ENCODE measurements around the gene CPXM2. TPM values are rescaled to one million over a fixed set of nuclear protein-coding genes. Genes with fewer than 3 reads are reported as not detected.

CPXM2 gene
- total RNA-seq, 8 experiments from 2014 or later, result 0.05 to 4.6 (median 0.38) TPM; not detected in 1

DNA sequence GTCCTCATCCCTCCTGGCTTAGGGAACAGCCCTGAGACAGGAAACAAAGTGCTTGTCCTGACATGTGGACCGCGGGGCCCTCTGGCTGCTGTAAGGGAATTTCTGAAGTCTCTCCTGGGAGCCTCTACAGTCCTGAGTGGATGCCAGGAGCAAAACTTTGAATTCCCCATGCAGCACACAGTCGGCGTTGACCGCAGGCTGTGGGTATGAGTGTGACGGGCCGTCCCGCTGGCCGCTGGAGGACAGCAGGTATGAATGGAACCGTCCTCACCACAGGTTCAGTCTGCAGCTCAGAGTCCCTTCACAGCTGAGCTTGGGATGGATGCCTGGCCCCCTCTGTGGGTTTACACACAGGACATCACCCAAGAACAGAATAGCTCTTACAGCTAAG lies 130.6 kb downstream of the CPXM2 start:
- ATAC-seq (replicated peaks in 6 of 8), result no peak
- 74 to 100% (median 90%) methylated on average over 1 to 4 of the region's 10 CpGs; no CpG with 5 or more reads in 7 of the 10 experiments for WGBS, 10 experiments

DNA sequence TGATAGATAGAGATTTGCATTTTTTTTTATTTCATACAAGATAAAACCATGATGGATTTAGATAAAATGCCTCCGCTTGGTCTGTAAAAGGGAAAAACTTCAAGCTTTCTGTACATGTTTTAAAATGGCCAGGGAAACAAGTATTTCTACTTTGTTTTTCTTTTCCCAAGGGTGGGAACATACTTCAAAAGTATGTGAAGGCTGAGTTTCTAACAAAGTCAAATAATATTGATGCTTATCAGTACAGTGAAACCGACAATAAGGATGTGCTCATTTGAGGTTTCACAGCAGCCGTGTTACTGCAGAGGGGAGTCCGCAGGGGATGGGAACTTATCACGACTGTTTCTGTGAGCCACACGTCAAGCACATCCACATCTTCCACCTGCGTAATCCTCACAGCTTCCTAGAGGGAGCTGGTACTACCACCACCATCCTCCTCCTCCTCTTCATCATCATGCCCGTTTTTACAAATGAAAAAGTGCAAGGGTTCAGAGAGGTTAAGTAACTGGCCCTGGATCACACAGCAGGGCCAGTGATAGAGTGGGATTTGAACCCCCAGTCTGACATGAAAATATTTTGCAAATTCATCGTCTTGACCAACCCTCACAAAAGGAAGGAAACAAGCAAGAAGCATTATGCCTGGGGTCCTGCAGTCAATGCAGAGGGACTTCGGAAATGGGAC lies 131.1 kb downstream of the CPXM2 start:
- WGBS, 10 experiments, result 50 to 100% (median 78%) methylated on average over 1 to 7 of the region's 10 CpGs
- in situ Hi-C loops (cut with MboI; ENCODE audit: low pct_unique_long_range_greater_than_20kb in 2 of 9, low sequenced_read_pairs in 9 of 9, unreplicated experiment in 9 of 9), result no loop called here
- Histone ChIP-seq H3K27ac (no peak overlapping the region), H3K4me3 (no peak overlapping the region), H3K4me1 (replicated peaks in 1 of 2) (peaks cover 8 to 19% of the 10 kb centered on the region in 2 donors)
- no peak for ATAC-seq (replicated peaks in 6 of 8)

More for the DNA sequence above, 130.6 kb downstream of the CPXM2 start:
- in situ Hi-C loops (cut with MboI; ENCODE audit: low pct_unique_long_range_greater_than_20kb in 2 of 9, low sequenced_read_pairs in 9 of 9, unreplicated experiment in 9 of 9), result no loop called here
- H3K27ac ChIP-seq, result no peak overlapping the region
- no peak overlapping the region for H3K4me3 ChIP-seq
- H3K4me1 ChIP-seq (replicated peaks in 1 of 2), result peaks cover 8 to 19% of the 10 kb centered on the region in 2 donors

DNA sequence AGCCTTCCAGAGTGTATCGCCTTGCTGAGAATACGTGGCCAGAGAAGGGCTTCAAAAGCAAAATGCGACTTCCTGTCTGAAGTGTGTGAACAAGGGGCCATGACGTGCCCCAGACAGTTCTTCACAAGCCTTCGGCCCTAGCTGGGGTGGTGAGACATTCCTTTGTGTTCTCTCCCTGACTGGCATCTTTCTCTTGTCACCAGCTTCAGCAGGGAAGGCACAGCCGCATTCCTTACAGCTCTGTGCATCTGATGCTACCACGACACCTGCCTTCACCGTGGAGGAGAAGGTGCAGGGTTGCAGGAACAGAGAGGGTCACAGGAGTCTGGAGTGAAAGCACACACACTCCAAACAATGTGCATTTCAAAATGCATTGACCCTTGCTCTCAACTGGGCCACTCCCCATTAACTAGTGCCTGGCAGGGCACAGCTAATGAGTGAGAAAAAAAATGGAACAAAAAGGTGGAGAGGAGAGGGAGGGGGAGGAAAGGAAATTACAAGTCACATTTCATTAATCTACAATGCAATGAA lies 132.0 kb downstream of the CPXM2 start:
- peak in 5 of 8 experiments; percentile 69 to 92 (median 89) for ATAC-seq (replicated peaks in 6 of 8)
- Histone ChIP-seq H3K27ac (no peak overlapping the region), H3K4me1 (replicated peaks in 1 of 2) (peaks cover 8 to 19% of the 10 kb centered on the region in 2 donors), H3K4me3 (no peak overlapping the region)
- WGBS, 10 experiments, result 6 to 62% (median 43%) methylated on average over 2 to 8 of the region's 8 CpGs; no CpG with 5 or more reads in 2 of the 10 experiments
- in situ Hi-C loops (cut with MboI; ENCODE audit: low pct_unique_long_range_greater_than_20kb in 2 of 9, low sequenced_read_pairs in 9 of 9, unreplicated experiment in 9 of 9), result no loop called here

DNA sequence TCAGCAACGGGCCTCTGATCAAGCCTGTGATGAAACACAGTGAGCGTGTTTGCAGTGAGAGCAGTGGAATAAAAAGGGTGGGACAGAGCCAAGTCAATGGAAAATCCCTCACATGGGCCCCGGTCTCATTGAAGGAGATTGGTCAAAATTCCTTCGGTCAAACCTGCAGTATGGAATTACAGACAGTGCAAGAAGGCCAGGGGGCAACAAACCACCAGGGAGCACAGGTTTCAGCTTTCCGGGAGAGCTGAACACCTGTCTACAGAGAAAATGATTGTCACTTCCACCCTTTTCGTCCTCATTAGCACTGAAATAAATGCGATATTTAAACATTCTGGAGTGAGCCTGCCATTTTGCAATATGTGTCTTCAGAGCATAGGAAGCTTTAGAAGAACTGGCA lies 132.6 kb downstream of the CPXM2 start:
- no peak overlapping the region for H3K4me3 ChIP-seq
- ATAC-seq (replicated peaks in 6 of 8), result no peak
- H3K4me1 ChIP-seq (replicated peaks in 1 of 2), result peaks cover 8 to 21% of the 10 kb centered on the region in 2 donors
- 56 to 100% (median 85%) methylated on average over 1 to 5 of the region's 7 CpGs; no CpG with 5 or more reads in 2 of the 10 experiments for WGBS, 10 experiments
- in situ Hi-C loops (cut with MboI; ENCODE audit: low pct_unique_long_range_greater_than_20kb in 2 of 9, low sequenced_read_pairs in 9 of 9, unreplicated experiment in 9 of 9), result no loop called here
- H3K27ac ChIP-seq, result no peak overlapping the region

DNA sequence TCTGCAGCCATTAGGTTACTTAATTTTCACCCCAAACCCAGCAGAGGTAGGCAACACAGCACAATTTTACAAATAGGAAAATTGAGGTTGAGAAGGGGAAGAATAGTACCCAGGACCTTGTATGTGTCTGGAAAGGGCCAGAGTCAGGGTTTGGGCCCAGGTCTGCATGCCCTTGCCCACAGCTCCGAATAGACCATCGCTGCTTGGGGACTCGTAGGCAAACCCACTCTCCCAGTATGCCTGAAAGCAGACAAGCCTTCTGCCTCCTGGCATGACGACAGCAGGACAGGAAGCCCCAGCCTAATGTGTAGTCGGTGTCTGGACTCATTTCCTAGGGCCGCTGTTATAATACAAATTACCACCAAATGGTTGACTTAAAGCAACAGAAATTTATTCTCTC lies 133.8 kb downstream of the CPXM2 start:
- H3K4me3 ChIP-seq, result no peak overlapping the region
- H3K27ac ChIP-seq, result no peak overlapping the region
- 33 to 90% (median 50%) methylated on average over 2 to 4 of the region's 6 CpGs; no CpG with 5 or more reads in 5 of the 10 experiments for WGBS, 10 experiments
- peaks cover 8 to 25% of the 10 kb centered on the region in 2 donors for H3K4me1 ChIP-seq (replicated peaks in 1 of 2)
- in situ Hi-C loops (cut with MboI; ENCODE audit: low pct_unique_long_range_greater_than_20kb in 2 of 9, low sequenced_read_pairs in 9 of 9, unreplicated experiment in 9 of 9), result no loop called here
- ATAC-seq (replicated peaks in 6 of 8), result no peak

DNA sequence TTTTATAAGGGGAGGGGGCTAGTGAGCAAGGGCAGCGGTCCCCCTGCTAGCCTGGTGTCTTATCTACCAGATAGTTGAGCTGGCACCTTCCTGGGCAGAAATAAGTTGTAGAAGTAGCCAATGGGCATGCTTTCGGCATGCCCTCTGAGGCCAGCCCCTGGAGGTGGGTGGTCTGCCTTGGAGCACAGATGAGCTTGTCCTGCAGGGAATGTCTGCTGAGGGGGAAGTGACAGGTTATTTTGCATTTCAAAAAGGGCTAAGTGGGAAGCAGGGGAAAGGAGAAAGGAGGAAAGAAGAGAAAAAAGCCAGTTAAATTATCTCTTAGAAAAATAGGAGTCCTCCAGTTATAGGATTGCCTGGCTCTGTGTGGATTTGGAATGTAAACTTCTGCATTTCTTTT lies 136.5 kb downstream of the CPXM2 start:
- in situ Hi-C loops (cut with MboI; ENCODE audit: low pct_unique_long_range_greater_than_20kb in 2 of 9, low sequenced_read_pairs in 9 of 9, unreplicated experiment in 9 of 9), result no loop called here
- no peak for ATAC-seq (replicated peaks in 6 of 8)

DNA sequence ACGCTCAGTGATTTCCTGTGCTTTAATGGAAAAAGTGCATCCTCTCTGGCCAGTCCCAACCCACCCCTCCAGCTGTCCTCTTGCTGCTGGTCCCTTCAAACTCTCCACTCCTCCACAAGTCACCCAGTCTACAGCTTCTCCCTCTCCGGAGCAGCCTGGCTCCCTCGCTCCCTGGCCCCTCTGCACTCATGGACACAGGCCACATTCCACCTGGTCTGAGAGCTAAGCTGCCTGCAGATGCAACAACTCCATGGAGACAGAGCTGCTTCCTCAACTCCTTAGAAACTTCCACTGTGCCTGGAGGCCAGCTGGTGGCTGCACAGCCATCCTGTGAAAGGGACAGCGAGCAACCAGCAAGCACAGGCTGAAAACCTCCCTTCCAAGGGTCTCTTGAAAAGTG lies 137.5 kb downstream of the CPXM2 start:
- H3K27ac ChIP-seq, result no peak overlapping the region
- in situ Hi-C loops (cut with MboI; ENCODE audit: low pct_unique_long_range_greater_than_20kb in 2 of 9, low sequenced_read_pairs in 9 of 9, unreplicated experiment in 9 of 9), result no loop called here
- 50 to 100% (median 86%) methylated on average over 1 to 3 of the region's 4 CpGs for WGBS, 10 experiments
- H3K4me3 ChIP-seq, result no peak overlapping the region
- ATAC-seq (replicated peaks in 6 of 8), result peak in 1 of 8 experiments; percentile 84
- peaks cover 5 to 19% of the 10 kb centered on the region in 2 donors for H3K4me1 ChIP-seq (replicated peaks in 1 of 2)

More for the DNA sequence above, 136.5 kb downstream of the CPXM2 start:
- 40 to 100% (median 80%) methylated on average over 1 of the region's 2 CpGs; no CpG with 5 or more reads in 7 of the 10 experiments for WGBS, 10 experiments
- H3K4me3 ChIP-seq, result no peak overlapping the region
- no peak overlapping the region for H3K27ac ChIP-seq
- peaks cover 11 to 25% of the 10 kb centered on the region in 2 donors for H3K4me1 ChIP-seq (replicated peaks in 1 of 2)

DNA sequence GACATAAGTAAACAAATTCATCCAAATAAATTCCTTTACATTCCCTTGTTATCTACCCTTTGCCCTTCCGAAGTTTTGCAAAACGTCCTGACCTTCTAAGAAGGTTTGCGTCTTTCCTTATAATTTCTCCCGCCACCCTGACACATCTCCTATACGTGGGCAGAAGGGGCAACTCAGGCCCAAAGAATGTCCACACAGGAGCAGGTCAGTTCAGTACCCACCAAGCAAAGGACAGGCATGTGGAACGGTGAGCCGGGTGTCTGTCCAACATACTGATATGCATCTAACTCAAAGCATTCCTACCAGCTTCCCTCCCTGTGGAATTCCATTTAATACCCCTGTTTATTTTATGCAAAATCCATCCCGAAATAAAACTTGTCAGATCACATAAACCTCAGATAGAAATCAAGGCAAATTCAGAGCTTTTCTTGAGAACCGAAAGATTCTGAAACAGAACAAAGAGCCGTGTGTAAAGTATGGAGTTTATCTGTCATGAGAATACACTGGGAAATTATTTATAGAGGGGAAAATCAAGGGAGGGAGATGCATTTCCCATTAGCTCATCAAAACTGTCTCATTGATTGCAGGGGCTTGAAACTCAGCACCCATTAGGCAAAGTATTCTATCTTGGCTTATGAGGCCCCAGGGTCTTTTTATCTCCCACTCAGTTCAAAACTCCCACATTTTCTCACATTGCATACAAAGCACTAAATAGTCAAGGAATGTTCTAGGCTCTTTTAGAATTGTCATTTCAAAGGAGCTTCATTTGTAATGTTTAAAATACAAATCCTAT lies 140.1 kb downstream of the CPXM2 start:
- peaks cover 3 to 7% of the 10 kb centered on the region in 2 donors for H3K4me1 ChIP-seq (replicated peaks in 1 of 2)
- no peak overlapping the region for H3K27ac ChIP-seq
- in situ Hi-C loops (cut with MboI; ENCODE audit: low pct_unique_long_range_greater_than_20kb in 2 of 9, low sequenced_read_pairs in 9 of 9, unreplicated experiment in 9 of 9), result no loop called here
- 40 to 92% (median 70%) methylated on average over 1 to 8 of the region's 10 CpGs for WGBS, 10 experiments
- ATAC-seq (replicated peaks in 6 of 8), result peak in 1 of 8 experiments; percentile 52
- no peak overlapping the region for H3K4me3 ChIP-seq

DNA sequence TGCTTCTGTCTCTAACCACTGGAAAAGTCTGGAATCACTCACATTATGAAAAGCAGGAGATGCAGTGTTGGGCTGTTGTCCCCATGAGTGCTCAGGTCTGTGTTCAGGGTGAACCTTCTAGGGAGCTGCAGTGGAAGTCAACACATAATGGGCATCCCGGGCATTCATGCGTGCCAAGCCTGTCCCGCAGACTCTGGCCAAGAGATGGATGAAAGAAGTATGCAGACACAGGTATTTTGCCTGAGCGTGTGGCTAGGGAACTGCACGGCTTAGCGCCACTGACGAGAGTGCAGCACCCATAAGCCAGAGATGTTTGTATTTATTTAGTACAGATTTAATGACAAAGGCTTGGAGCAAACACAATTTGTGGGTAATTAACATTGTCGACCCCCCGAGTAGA lies 140.7 kb downstream of the CPXM2 start:
- H3K27ac ChIP-seq, result no peak overlapping the region
- WGBS, 10 experiments, result 70 to 100% (median 79%) methylated on average over 1 to 9 of the region's 9 CpGs; no CpG with 5 or more reads in 2 of the 10 experiments
- no peak for ATAC-seq (replicated peaks in 6 of 8)
- in situ Hi-C loops (cut with MboI; ENCODE audit: low pct_unique_long_range_greater_than_20kb in 2 of 9, low sequenced_read_pairs in 9 of 9, unreplicated experiment in 9 of 9), result no loop called here
- H3K4me3 ChIP-seq, result no peak overlapping the region
- peaks cover 3 to 13% of the 10 kb centered on the region in 2 donors for H3K4me1 ChIP-seq (replicated peaks in 1 of 2)

DNA sequence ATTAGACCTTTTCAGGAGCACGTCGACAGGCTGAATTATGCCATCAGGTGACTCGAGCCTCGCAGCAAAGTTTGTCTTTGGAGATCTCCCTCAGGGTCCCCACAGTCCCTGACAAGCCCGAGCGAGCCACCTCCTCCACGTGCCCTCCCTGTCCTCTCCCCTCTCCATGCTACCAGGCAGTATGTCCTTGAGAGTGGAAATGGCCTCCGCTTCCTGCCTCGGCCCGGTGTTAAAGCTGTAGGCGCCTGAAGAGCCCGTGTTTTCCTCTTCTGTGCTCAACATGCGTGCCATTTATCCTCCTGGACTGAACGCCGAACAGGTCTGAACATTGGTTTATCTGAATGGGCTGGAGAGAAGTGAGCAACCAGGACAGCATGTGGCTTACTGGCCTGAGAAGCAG lies 142.9 kb downstream of the CPXM2 start:
- Histone ChIP-seq H3K4me3 (no peak overlapping the region), H3K27ac (no peak overlapping the region), H3K4me1 (replicated peaks in 1 of 2) (peaks cover 3 to 9% of the 10 kb centered on the region in 2 donors)
- in situ Hi-C loops (cut with MboI; ENCODE audit: low pct_unique_long_range_greater_than_20kb in 2 of 9, low sequenced_read_pairs in 9 of 9, unreplicated experiment in 9 of 9), result no loop called here
- 62 to 96% (median 87%) methylated on average over 2 to 13 of the region's 15 CpGs; no CpG with 5 or more reads in 2 of the 10 experiments for WGBS, 10 experiments
- ATAC-seq (replicated peaks in 6 of 8), result no peak

DNA sequence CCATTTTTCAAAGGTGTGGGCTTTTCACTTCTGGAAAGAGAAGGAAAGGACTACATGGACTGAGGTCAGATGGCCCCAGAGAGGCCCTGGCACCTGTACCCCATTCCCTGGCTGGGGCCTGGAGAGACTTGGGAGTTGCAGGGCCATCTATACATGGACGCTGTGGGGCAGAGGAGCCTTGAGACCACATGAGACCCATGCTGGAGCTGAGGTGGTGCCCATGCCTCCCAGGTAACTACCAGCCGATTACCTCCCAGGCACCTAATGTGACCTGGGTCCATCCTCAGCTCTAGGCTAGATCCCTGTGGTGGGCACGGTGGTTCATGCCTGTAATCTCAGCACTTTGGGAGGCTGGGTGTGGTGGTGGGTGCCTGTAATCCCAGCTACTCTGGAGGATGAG lies 144.2 kb downstream of the CPXM2 start:
- Histone ChIP-seq H3K4me3 (no peak overlapping the region), H3K4me1 (replicated peaks in 1 of 2) (peaks cover 3 to 9% of the 10 kb centered on the region in 2 donors), H3K27ac (no peak overlapping the region)
- in situ Hi-C loops (cut with MboI; ENCODE audit: low pct_unique_long_range_greater_than_20kb in 2 of 9, low sequenced_read_pairs in 9 of 9, unreplicated experiment in 9 of 9), result no loop called here
- 52 to 67% methylated on average over 1 to 2 of the region's 3 CpGs; no CpG with 5 or more reads in 8 of the 10 experiments for WGBS, 10 experiments
- no peak for ATAC-seq (replicated peaks in 6 of 8)

DNA sequence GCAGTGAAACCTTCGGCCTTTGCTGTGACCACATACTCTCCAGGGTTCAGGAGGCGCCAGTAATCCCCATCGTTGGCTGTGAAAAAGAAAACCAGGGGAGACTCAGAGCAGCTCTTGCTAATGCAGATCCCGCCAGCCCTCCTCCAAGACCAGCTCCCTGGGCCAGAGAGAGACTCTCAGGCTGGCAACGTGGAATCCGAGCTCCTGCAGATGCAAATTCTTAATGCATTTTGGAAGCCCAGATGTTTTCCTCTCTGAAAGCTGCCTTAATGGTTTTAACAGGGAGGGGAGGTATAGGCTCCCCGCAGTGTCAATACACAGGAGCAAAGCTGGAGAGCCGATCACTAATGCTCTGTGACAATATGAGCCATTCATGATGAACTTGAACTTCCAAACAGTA lies 144.7 kb downstream of the CPXM2 start:
- no peak for ATAC-seq (replicated peaks in 6 of 8)
- in situ Hi-C loops (cut with MboI; ENCODE audit: low pct_unique_long_range_greater_than_20kb in 2 of 9, low sequenced_read_pairs in 9 of 9, unreplicated experiment in 9 of 9), result no loop called here

DNA sequence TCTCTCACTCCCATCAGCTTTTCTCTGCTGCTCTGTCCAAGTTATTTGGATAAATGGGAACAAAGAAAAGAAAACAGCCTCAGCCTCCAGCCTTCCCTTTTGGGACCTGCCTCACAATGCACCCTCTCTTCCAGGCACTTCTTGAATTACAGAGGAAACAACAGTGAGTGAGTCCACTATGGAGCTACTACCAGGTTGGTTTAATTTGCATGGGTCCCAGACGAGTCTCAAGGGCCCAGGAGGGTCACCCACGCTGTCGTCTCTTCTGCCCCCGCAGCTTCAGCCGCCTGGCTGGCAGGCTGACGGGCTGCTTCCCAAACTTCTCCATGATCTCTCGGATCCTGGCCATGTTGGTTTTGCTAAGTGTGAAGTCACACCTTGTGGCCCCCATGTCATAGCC lies 145.1 kb downstream of the CPXM2 start:
- 40 to 60% (median 53%) methylated on average over 2 to 3 of the region's 7 CpGs; no CpG with 5 or more reads in 7 of the 10 experiments for WGBS, 10 experiments
- Histone ChIP-seq H3K27ac (no peak overlapping the region), H3K4me3 (no peak overlapping the region), H3K4me1 (replicated peaks in 1 of 2) (peaks cover 0 to 9% of the 10 kb centered on the region in 2 donors)
- in situ Hi-C loops (cut with MboI; ENCODE audit: low pct_unique_long_range_greater_than_20kb in 2 of 9, low sequenced_read_pairs in 9 of 9, unreplicated experiment in 9 of 9), result no loop called here
- ATAC-seq (replicated peaks in 6 of 8), result no peak

More for the DNA sequence above, 144.7 kb downstream of the CPXM2 start:
- peaks cover 3 to 9% of the 10 kb centered on the region in 2 donors for H3K4me1 ChIP-seq (replicated peaks in 1 of 2)
- H3K4me3 ChIP-seq, result no peak overlapping the region
- H3K27ac ChIP-seq, result no peak overlapping the region
- WGBS, 10 experiments, result 36 to 61% (median 50%) methylated on average over 3 to 6 of the region's 8 CpGs; no CpG with 5 or more reads in 4 of the 10 experiments

Measured in motor neuron (in vitro differentiated cells).